Stimulated activated CD4-positive, alpha-beta T cell treated with anti-CD3 and anti-CD28 coated beads, Interleukin-15, amount 100 ng/mL, for 48 hours (primary cell): ENCODE data around the gene ZC3H13.

ENCODE experiments used
- DNase-seq, 2 donors: peaks; one replicate each; pipeline ENCODE4 v3.0.0-alpha.2; 2020; ENCODE audit warnings: low read depth in 2 of 2

Gene ZC3H13

GRCh38 chr13:46052319-46053161, at the start of gene ZC3H13:
Gene ZC3H13 (minus strand): TSS chr13:46052746. CDS start chr13:46045507, 7,239 bp downstream.
- peak; percentile 88 to 89 for DNase-seq

- DNase-seq: no peak
Observed at GRCh38 chr13:46102255-46102605, 49.7 kb upstream of the ZC3H13 start.

GRCh38 chr13:46101484-46102254, 49.1 kb upstream of the ZC3H13 start:
- DNase-seq: no peak

- DNase-seq: no peak
Observed at GRCh38 chr13:46101002-46101401, 48.5 kb upstream of the ZC3H13 start.

- no peak for DNase-seq
Observed at GRCh38 chr13:46100191-46100815, 47.8 kb upstream of the ZC3H13 start.

GRCh38 chr13:46097663-46098062, 45.1 kb upstream of the ZC3H13 start:
- no peak for DNase-seq

GRCh38 chr13:46097015-46097414, 44.5 kb upstream of the ZC3H13 start:
- no peak for DNase-seq

- no peak for DNase-seq
Observed at GRCh38 chr13:46094478-46094877, 41.9 kb upstream of the ZC3H13 start.

- DNase-seq: no peak
Observed at GRCh38 chr13:46088821-46089562, 36.4 kb upstream of the ZC3H13 start.

GRCh38 chr13:46087481-46087880, 34.9 kb upstream of the ZC3H13 start:
- DNase-seq: no peak

GRCh38 chr13:46086985-46087384, 34.4 kb upstream of the ZC3H13 start:
- no peak for DNase-seq

- no peak for DNase-seq
Observed at GRCh38 chr13:46086421-46086922, 33.9 kb upstream of the ZC3H13 start.

- DNase-seq: no peak
Observed at GRCh38 chr13:46085737-46086136, 33.2 kb upstream of the ZC3H13 start.

GRCh38 chr13:46082324-46082723, 29.8 kb upstream of the ZC3H13 start:
- DNase-seq: no peak

- no peak for DNase-seq
Observed at GRCh38 chr13:46079770-46080169, 27.2 kb upstream of the ZC3H13 start.

GRCh38 chr13:46077265-46077664, 24.7 kb upstream of the ZC3H13 start:
- no peak for DNase-seq

GRCh38 chr13:46076827-46077226, 24.3 kb upstream of the ZC3H13 start:
- no peak for DNase-seq

- DNase-seq: no peak
Observed at GRCh38 chr13:46075811-46076210, 23.3 kb upstream of the ZC3H13 start.

GRCh38 chr13:46071590-46072249, 19.2 kb upstream of the ZC3H13 start:
- DNase-seq: no peak

- DNase-seq: no peak
Observed at GRCh38 chr13:46063292-46063691, 10.7 kb upstream of the ZC3H13 start.

GRCh38 chr13:46062185-46062584, 9.6 kb upstream of the ZC3H13 start:
- DNase-seq: no peak
